HepG2 (cell line): ENCODE data around the gene SLC16A5. TPM values are rescaled to one million over a fixed set of nuclear protein-coding genes. Genes with fewer than 3 reads are reported as not detected.
A peak's percentile ranks its signal among the peaks of the same experiment; 100 is the strongest.

Source experiments
- ATAC-seq: fragments of 200-7000 bp; cut with Tn5 transposase; 3 replicates; pipeline ENCODE4 v1.9.1; 2020; ENCODE audit warnings: mild to moderate bottlenecking, moderate library complexity
- BruUV-seq: library from RNA; stranded (reverse); fragments of 400-500 nt; replicated peaks from 2 replicates; lab custom pipeline; 2021; lab: Mats Ljungman, UMichigan
- CTCF ChIA-PET: fragments of 300-600 bp; formaldehyde crosslinking; extraction: SDS; loops from one replicate; lab custom pipeline; 2021; ENCODE audit warnings: low total read pairs, inconsistent platforms, low intra/inter-chr PET ratio; lab: Yijun Ruan, JAX
- POLR2A ChIA-PET: fragments of 350-600 bp; sonication (Branson Sonifier 250); formaldehyde crosslinking; loops from one replicate; lab custom pipeline; 2020; ENCODE audit warnings: antibody characterized with exemption, inconsistent platforms; lab: Yijun Ruan, JAX
- DNase-seq: peaks from one replicate; pipeline ENCODE4 v3.0.0-alpha.2; 2015; ENCODE audit warnings: low spot score
- FAIRE-seq: peaks from 3 replicates; lab custom pipeline; 2011; peaks lifted over from hg19 to GRCh38; lab: Jason Lieb, UNC
- H2AFZ ChIP-seq: one replicate; pipeline ENCODE4 v1.6.1; 2011; ENCODE audit warnings: low read length, inconsistent platforms
- H3K27ac ChIP-seq: fragments of 300-600 bp; 3 replicates; pipeline ENCODE4 v1.8.0; 2011; ENCODE audit warnings: mixed run types, mild to moderate bottlenecking, mixed read lengths, low read length, inconsistent platforms; ENCODE audit not compliant: insufficient read depth; ENCODE audit errors: extremely low read length
- H3K27me3 ChIP-seq, 2 experiments: fragments of 200-600 bp in 1 of 2; 2 replicates in 1 of 2; 3 replicates in 1 of 2; pipeline versions ENCODE4 v1.6.0 to v1.8.0; 2011; ENCODE audit warnings: low read length in 2 of 2, mild to moderate bottlenecking in 2 of 2, moderate library complexity in 2 of 2, inconsistent platforms in 1 of 2; ENCODE audit not compliant: insufficient read depth in 2 of 2, control insufficient read depth in 1 of 2
- H3K36me3 ChIP-seq, 2 experiments: fragments of 200-600 bp in 1 of 2; replicated peaks in 1 of 2; 2 replicates in 1 of 2; 3 replicates in 1 of 2; pipeline versions ENCODE4 v1.5.1 to v1.8.0; 2011; ENCODE audit warnings: low read length in 2 of 2, inconsistent platforms in 1 of 2; ENCODE audit not compliant: insufficient read depth in 2 of 2, control insufficient read depth in 1 of 2
- H3K4me1 ChIP-seq: 2 replicates; pipeline ENCODE4 v1.5.1; 2012; ENCODE audit warnings: low read length, inconsistent platforms; ENCODE audit not compliant: insufficient read depth
- H3K4me2 ChIP-seq: 2 replicates; pipeline ENCODE4 v1.6.0; 2011; ENCODE audit warnings: low read depth, low read length, inconsistent platforms
- H3K4me3 ChIP-seq, 3 experiments: fragments of 200-600 bp in 1 of 3; sonication (generic), shearing (Covaris generic) in 1 of 3; replicated peaks in 1 of 3; 2 replicates each; pipeline ENCODE4 v1.5.1; 2011 to 2016; ENCODE audit warnings: low read length in 3 of 3, inconsistent platforms in 2 of 3, low read depth in 2 of 3, mild to moderate bottlenecking in 2 of 3, control low read depth in 1 of 3, mixed read lengths in 1 of 3; ENCODE audit not compliant: insufficient read depth in 1 of 3
- H3K79me2 ChIP-seq: one replicate; pipeline ENCODE4 v1.6.1; 2011; ENCODE audit warnings: low read length, inconsistent platforms; ENCODE audit not compliant: insufficient read depth
- H3K9ac ChIP-seq: 2 replicates; pipeline ENCODE4 v1.6.0; 2011; ENCODE audit warnings: mild to moderate bottlenecking, low read depth, low read length, inconsistent platforms; ENCODE audit not compliant: insufficient read depth
- H3K9me3 ChIP-seq: 2 replicates; pipeline ENCODE4 v1.5.1; 2012; ENCODE audit warnings: mild to moderate bottlenecking, low read length
- H4K20me1 ChIP-seq: 2 replicates; pipeline ENCODE4 v1.6.0; 2011; ENCODE audit warnings: inconsistent platforms, mild to moderate bottlenecking, low read length, moderate library complexity; ENCODE audit not compliant: insufficient read depth
- ARNT ChIP-seq: fragments of 450-650 bp; IDR thresholded peaks from 2 replicates; pipeline ENCODE4 v1.6.1; 2017
- CEBPB ChIP-seq: IDR thresholded peaks from 2 replicates; pipeline ENCODE4 v1.6.1; 2011; ENCODE audit warnings: low read depth, low read length, improper control_type of control experiment, borderline replicate concordance
- DPF2 ChIP-seq: sonication (generic); formaldehyde crosslinking; IDR thresholded peaks from 2 replicates; pipeline ENCODE4 v1.4.0; 2020; ENCODE audit warnings: mild to moderate bottlenecking, low read depth, missing genetic modification reagents, borderline replicate concordance
- ETV5 ChIP-seq: IDR thresholded peaks from 2 replicates; pipeline ENCODE4 v1.6.1; 2018; ENCODE audit warnings: missing biosample characterization, missing genetic modification reagents, inconsistent platforms, borderline replicate concordance
- GABPA ChIP-seq, 2 experiments: IDR thresholded peaks; 2 replicates each; pipeline ENCODE4 v1.6.1; 2011 to 2016; ENCODE audit warnings: low read depth in 2 of 2, low read length in 1 of 2, missing biosample characterization in 1 of 2, missing genetic modification characterization in 1 of 2
- GLI4 ChIP-seq: sonication (generic); formaldehyde crosslinking; IDR thresholded peaks from 2 replicates; pipeline ENCODE4 v1.5.1; 2020; ENCODE audit warnings: missing genetic modification reagents, mild to moderate bottlenecking, moderate library complexity, borderline replicate concordance
- MAF1 ChIP-seq: sonication (generic); formaldehyde crosslinking; IDR thresholded peaks from 2 replicates; pipeline ENCODE4 v1.5.0; 2020; ENCODE audit warnings: missing genetic modification reagents, borderline replicate concordance
- MAZ ChIP-seq, 2 experiments: sonication (generic) in 1 of 2; formaldehyde crosslinking in 1 of 2; IDR thresholded peaks; 2 replicates each; pipeline versions ENCODE4 v1.5.0 to v1.6.1; 2012 to 2020; ENCODE audit warnings: low read depth in 2 of 2, mild to moderate bottlenecking in 2 of 2, borderline replicate concordance in 1 of 2, improper control_type of control experiment in 1 of 2, low read length in 1 of 2, missing genetic modification reagents in 1 of 2, moderate library complexity in 1 of 2
- NBN ChIP-seq: fragments of 450-650 bp; conservative IDR thresholded peaks from 2 replicates; pipeline ENCODE4 v1.6.1; 2017
- NFRKB ChIP-seq: fragments of 450-650 bp; IDR thresholded peaks from 2 replicates; pipeline ENCODE4 v1.6.1; 2017
- REPIN1 ChIP-seq: sonication (generic); formaldehyde crosslinking; IDR thresholded peaks from 2 replicates; pipeline ENCODE4 v1.8.0; 2022; ENCODE audit warnings: missing genetic modification reagents, low read depth, mild to moderate bottlenecking, borderline replicate concordance
- RXRA ChIP-seq: sonication (generic); formaldehyde crosslinking; IDR thresholded peaks from 2 replicates; pipeline ENCODE4 v1.5.1; 2020; ENCODE audit warnings: missing genetic modification reagents
- THYN1 ChIP-seq: sonication (generic); formaldehyde crosslinking; IDR thresholded peaks from 2 replicates; pipeline ENCODE4 v1.8.1; 2023; ENCODE audit warnings: low read depth, mild to moderate bottlenecking, moderate library complexity, missing genetic modification reagents, borderline replicate concordance
- TMF1 ChIP-seq: sonication (generic); formaldehyde crosslinking; IDR thresholded peaks from 2 replicates; pipeline ENCODE4 v1.8.1; 2022; ENCODE audit warnings: low read depth, missing genetic modification reagents
- ZKSCAN8 ChIP-seq: IDR thresholded peaks from 2 replicates; pipeline ENCODE4 v1.6.1; 2016; ENCODE audit warnings: borderline replicate concordance, missing genetic modification reagents, missing compliant biosample characterization
- ZNF547 ChIP-seq: sonication (generic); formaldehyde crosslinking; IDR thresholded peaks from 2 replicates; pipeline ENCODE4 v1.5.1; 2020; ENCODE audit warnings: mild to moderate bottlenecking, missing genetic modification reagents
- ZNF577 ChIP-seq: sonication (generic); formaldehyde crosslinking; IDR thresholded peaks from 2 replicates; pipeline ENCODE4 v1.4.0; 2020; ENCODE audit warnings: mild to moderate bottlenecking, low read depth, missing genetic modification reagents, borderline replicate concordance
- ZNF598 ChIP-seq: sonication (generic); formaldehyde crosslinking; IDR thresholded peaks from 2 replicates; pipeline ENCODE4 v1.5.1; 2020; ENCODE audit warnings: mild to moderate bottlenecking, missing genetic modification reagents, borderline replicate concordance
- whole genome bisulfite sequencing: methylation state at CpG from one replicate; pipeline ENCODE4 v1.1.6; 2017; ENCODE audit warnings: low lambda C conversion rate; 5-methylcytosine and 5-hydroxymethylcytosine counted together
- in situ Hi-C: cut with HindIII; loops from 2 replicates; pipeline ENCODE4 v1.10.0; 2017; ENCODE audit warnings: low pct_unique_long_range_greater_than_20kb; ENCODE audit not compliant: extremely low pct_ligation_motif_present
- intact Hi-C: fragments of 100-400 bp; cut with micrococcal nuclease; formaldehyde crosslinking; loops from one replicate; pipeline ENCODE4 v1.10.0; 2022; ENCODE audit not compliant: unreplicated experiment
- polyA plus RNA-seq, 8 experiments: library from polyadenylated mRNA; depleted of rRNA in 3 of 8; stranded (reverse) in 7 of 8; unstranded in 1 of 8; fragments of >200 nt; fragmentation: Illumina TruSeq in 4 of 8; extraction: Trizol in 4 of 8; gene quantifications; 2 replicates each; pipeline versions ENCODE4 v1.2.1 to v1.2.3, GENCODE V29; 2011 to 2016; ENCODE audit warnings: low read depth in 4 of 8, missing spikeins in 1 of 8, mixed read lengths in 1 of 8; ENCODE audit not compliant: insufficient read depth in 1 of 8
- total RNA-seq, 5 experiments: library from RNA; depleted of rRNA; stranded (reverse); fragments of >200 nt; fragmentation: Illumina TruSeq; extraction: Trizol; gene quantifications; 2 replicates each; pipeline ENCODE4 v1.2.3, GENCODE V29; 2016; ENCODE audit warnings: low read depth in 1 of 5
- TF ChIP-seq, protein P1 (sequence below): sonication (generic); formaldehyde crosslinking; conservative IDR thresholded peaks from 2 replicates; pipeline ENCODE4 v1.8.0; 2022; ENCODE audit warnings: low read depth, missing genetic modification reagents
- TF ChIP-seq, protein P2 (sequence below): sonication (generic); formaldehyde crosslinking; IDR thresholded peaks from 2 replicates; pipeline ENCODE4 v1.5.1; 2020; ENCODE audit warnings: mild to moderate bottlenecking, missing genetic modification reagents

The SLC16A5 gene
- total and polyA plus RNA-seq, 2 of the 13 experiments (the other 11 are each of a cell fraction or from before 2014, with no cell fraction given) = 0.69 to 5.6 TPM

- Histone ChIP-seq H3K4me1 (peaks cover 73% of the 10 kb centered on the region), H4K20me1 (no peaks in the 10 kb centered on the region; the same call in 1 of the 2 replicates), H3K9ac (no peak overlapping the region), H3K9me3 (no peaks in the 10 kb centered on the region), H3K4me3 (peak overlapping the region in 1 of 3 experiments; percentile 44; a peak in 1 of 6 replicates), H3K36me3 (no peaks in the 10 kb centered on the region), H3K27ac (no peak overlapping the region), H2AFZ (no peak overlapping the region), H3K4me2 (peak overlapping the region; percentile 47), H3K27me3 (peaks cover 3 to 25% of the 10 kb centered on the region in 2 experiments; a peak in 3 of 5 replicates), H3K79me2 (no peaks in the 10 kb centered on the region)
- in situ Hi-C loops = no loop called here
- intact Hi-C loops = no loop called here
- no TSS peak for BruUV-seq
- POLR2A ChIA-PET = interaction anchor here (0.8 to 2.2 kb wide), 7 partner anchors 8 to 361 kb away, joined by 3 to 20 read pairs (median 4); partner anchors contain the start of genes ARMC7, SLC16A5 and TMEM94
- CTCF ChIA-PET = no interaction called here
- ATAC-seq = peak; percentile 1
- DNase-seq = no peak
- WGBS = 25% methylated on average over 5 of the region's 16 CpGs
- FAIRE-seq = no peak
- no peak for TF ChIP-seq REPIN1 (CRISPR knock-in tag)
- peak; percentile 39; the same call in 1 of the 2 replicates for TF ChIP-seq RXRA (CRISPR knock-in tag)
- no peak for TF ChIP-seq ZKSCAN8 (CRISPR knock-in tag)
- no peak for TF ChIP-seq NBN
- no peak for TF ChIP-seq ETV5 (CRISPR knock-in tag)
- no peak for TF ChIP-seq THYN1
- TF ChIP-seq GLI4 = no peak
- TF ChIP-seq NFRKB = no peak
- no peak for TF ChIP-seq ZNF547 (CRISPR knock-in tag)
- no peak for TF ChIP-seq ZNF577 (CRISPR knock-in tag)
- TF ChIP-seq, protein P1, sequence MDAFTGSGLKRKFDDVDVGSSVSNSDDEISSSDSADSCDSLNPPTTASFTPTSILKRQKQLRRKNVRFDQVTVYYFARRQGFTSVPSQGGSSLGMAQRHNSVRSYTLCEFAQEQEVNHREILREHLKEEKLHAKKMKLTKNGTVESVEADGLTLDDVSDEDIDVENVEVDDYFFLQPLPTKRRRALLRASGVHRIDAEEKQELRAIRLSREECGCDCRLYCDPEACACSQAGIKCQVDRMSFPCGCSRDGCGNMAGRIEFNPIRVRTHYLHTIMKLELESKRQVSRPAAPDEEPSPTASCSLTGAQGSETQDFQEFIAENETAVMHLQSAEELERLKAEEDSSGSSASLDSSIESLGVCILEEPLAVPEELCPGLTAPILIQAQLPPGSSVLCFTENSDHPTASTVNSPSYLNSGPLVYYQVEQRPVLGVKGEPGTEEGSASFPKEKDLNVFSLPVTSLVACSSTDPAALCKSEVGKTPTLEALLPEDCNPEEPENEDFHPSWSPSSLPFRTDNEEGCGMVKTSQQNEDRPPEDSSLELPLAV (CRISPR knock-in tag) = no peak
- no peak for TF ChIP-seq GABPA (IDR thresholded peaks at IDR 0.05; ENCODE audit: low read depth, low read length)
- TF ChIP-seq GABPA (CRISPR knock-in tag; IDR thresholded peaks at IDR 0.05; ENCODE audit: low read depth) = no peak
- TF ChIP-seq, protein P2, sequence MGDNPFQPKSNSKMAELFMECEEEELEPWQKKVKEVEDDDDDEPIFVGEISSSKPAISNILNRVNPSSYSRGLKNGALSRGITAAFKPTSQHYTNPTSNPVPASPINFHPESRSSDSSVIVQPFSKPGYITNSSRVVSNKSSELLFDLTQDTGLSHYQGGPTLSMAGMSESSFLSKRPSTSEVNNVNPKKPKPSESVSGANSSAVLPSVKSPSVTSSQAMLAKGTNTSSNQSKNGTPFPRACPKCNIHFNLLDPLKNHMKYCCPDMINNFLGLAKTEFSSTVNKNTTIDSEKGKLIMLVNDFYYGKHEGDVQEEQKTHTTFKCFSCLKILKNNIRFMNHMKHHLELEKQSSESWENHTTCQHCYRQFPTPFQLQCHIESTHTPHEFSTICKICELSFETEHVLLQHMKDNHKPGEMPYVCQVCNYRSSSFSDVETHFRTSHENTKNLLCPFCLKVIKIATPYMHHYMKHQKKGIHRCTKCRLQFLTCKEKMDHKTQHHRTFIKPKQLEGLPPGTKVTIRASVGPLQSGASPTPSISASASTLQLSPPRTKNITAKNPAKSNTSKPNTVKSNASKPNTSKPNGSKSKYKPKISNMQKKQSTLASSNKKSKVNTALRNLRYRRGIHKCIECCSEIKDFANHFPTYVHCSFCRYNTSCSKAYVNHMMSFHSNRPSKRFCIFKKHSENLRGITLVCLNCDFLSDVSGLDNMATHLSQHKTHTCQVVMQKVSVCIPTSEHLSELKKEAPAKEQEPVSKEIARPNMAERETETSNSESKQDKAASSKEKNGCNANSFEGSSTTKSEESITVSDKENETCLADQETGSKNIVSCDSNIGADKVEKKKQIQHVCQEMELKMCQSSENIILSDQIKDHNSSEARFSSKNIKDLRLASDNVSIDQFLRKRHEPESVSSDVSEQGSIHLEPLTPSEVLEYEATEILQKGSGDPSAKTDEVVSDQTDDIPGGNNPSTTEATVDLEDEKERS (CRISPR knock-in tag) = no peak
- TF ChIP-seq ZNF598 (CRISPR knock-in tag) = 0 out of 2 replicates have a peak, but pooled peaks have one; percentile 41
- no peak for TF ChIP-seq CEBPB
- TF ChIP-seq TMF1 = no peak
- no peak for TF ChIP-seq MAF1 (CRISPR knock-in tag)
- no peak for TF ChIP-seq DPF2
- no peak for TF ChIP-seq MAZ (IDR thresholded peaks at IDR 0.05; ENCODE audit: borderline replicate concordance, low read depth, low read length)
- no peak for TF ChIP-seq MAZ (CRISPR knock-in tag; IDR thresholded peaks at IDR 0.05; ENCODE audit: low read depth)
- TF ChIP-seq ARNT = no peak
Observed at GRCh38 chr17:75094871-75095399, 7.2 kb downstream of the SLC16A5 start.
